ENCODE data around the gene UBE2D2. TPM values are rescaled to one million over a fixed set of nuclear protein-coding genes. Genes with fewer than 3 reads are reported as not detected.
"Not testable (repeated sequence)": the region's sequence is repeated elsewhere in the genome, so short reads cannot be mapped to it uniquely, and the experiment has no call there.

Gene UBE2D2
- total and polyA plus RNA-seq, 2 of the 4 experiments (the other 2 are of a cell fraction): 26.9 to 35.7 TPM

DNA sequence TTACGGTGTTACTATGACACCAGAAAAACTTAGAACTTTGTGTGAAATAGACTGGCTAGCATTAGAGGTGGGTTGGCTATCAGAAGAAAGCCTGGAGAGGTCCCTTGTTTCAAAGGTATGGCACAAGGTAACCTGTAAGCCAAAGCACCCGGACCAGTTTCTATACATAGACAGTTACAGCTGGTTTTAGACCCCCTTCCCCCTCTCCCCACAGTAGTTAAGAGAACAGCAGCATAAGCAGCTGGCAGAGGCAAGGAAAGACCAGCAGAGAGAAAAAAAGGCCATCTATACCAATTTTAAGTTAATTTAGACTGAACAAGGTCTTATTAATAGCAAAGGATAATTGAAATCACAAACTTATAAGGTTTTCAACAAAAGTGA, 34.1 kb upstream of the UBE2D2 start:
- H3K79me1 ChIP-seq (ENCODE audit: low read depth in 1 of 2, low read length in 2 of 2); POLR2A ChIA-PET (ENCODE audit: unreplicated experiment); H4K8ac ChIP-seq (ENCODE audit: low read depth in 2 of 2, low read length in 2 of 2); H2BK120ac ChIP-seq (ENCODE audit: low read depth, low read length); H4K20me1 ChIP-seq (ENCODE audit: insufficient read depth, low read length); H3K9me1 ChIP-seq (ENCODE audit: insufficient read depth, low read length); H3K18ac ChIP-seq (ENCODE audit: low read depth, low read length); H3K23ac ChIP-seq (ENCODE audit: low read depth, low read length); H3K27me3 ChIP-seq (ENCODE audit: control insufficient read depth, insufficient read depth, low read length); H4K91ac ChIP-seq (ENCODE audit: insufficient read depth, low read depth, low read length); H2BK20ac ChIP-seq (ENCODE audit: low read depth, low read length); H3K4me1 ChIP-seq (ENCODE audit: control insufficient read depth, insufficient read depth, low read length); CTCF ChIA-PET; H3K36me3 ChIP-seq (ENCODE audit: control insufficient read depth, insufficient read depth, low read length); H3K14ac ChIP-seq (replicated peaks; ENCODE audit: low read depth, low read length); intact Hi-C loops (cut with micrococcal nuclease); dilution Hi-C loops (cut with HindIII; ENCODE audit: low sequenced_read_pairs, unreplicated experiment); H2AFZ ChIP-seq (replicated peaks; ENCODE audit: low read length, poor library complexity); in situ Hi-C loops (cut with MboI; ENCODE audit: low sequenced_read_pairs); H3K4me3 ChIP-seq (ENCODE audit: insufficient read depth, low read depth, low read length); H3K9ac ChIP-seq (ENCODE audit: low read depth, low read length); H2AK5ac ChIP-seq (ENCODE audit: low read depth, low read length); H2BK5ac ChIP-seq (ENCODE audit: low read depth, low read length, poor library complexity, severe bottlenecking); H3K9me3 ChIP-seq (ENCODE audit: control insufficient read depth, insufficient read depth, low read length); H2BK15ac ChIP-seq (ENCODE audit: low read depth, low read length); H3K56ac ChIP-seq (ENCODE audit: extremely low read depth, insufficient read depth, low read length); H4K5ac ChIP-seq (ENCODE audit: low read depth, low read length); H3K27ac ChIP-seq (ENCODE audit: insufficient read depth, low read length); H3K4ac ChIP-seq (ENCODE audit: low read depth, low read length); H2AK9ac ChIP-seq (replicated peaks; ENCODE audit: low read depth, low read length, poor library complexity); H3K4me2 ChIP-seq (ENCODE audit: low read depth, low read length); ATAC-seq (ENCODE audit: low read depth); BruUV-seq (replicated peaks); DNase-seq: not testable (repeated sequence)
- WGBS, 2 experiments (ENCODE audit: extremely low coverage in 2 of 2, insufficient read length in 1 of 2): no CpG with 5 or more reads among the region's 2 CpGs

DNA sequence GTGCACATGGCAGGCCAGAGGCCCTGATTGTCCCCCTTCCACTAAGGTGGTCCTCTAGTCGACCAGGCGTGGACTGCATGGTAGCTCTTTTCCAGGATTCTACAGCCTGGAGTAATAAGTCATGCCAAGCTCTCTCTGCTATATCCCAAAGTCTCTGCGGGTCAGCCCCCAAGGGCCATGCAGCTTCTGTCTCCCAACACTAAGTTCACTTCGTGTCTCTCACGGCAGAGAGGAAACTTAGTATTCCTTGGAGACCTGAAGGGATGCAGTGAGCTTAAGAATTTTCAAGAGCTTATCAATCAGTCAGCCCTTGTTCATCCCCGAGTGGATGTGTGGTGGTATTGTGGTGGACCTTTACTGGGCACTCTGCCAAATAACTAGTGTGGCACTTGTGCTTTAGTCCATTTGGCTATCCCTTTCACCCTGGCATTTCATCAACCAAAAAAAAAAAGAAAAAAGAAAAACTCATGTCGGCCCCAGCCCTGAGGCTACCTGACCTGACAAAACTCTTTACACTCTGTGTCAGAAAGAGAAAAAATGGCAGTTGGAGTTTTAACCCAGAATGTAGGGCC, 33.2 kb upstream of the UBE2D2 start:
- H2BK15ac ChIP-seq (ENCODE audit: low read depth, low read length); H3K9me1 ChIP-seq (ENCODE audit: insufficient read depth, low read length); H2BK20ac ChIP-seq (ENCODE audit: low read depth, low read length); H3K4ac ChIP-seq (ENCODE audit: low read depth, low read length); H3K9me3 ChIP-seq (ENCODE audit: control insufficient read depth, insufficient read depth, low read length); H3K14ac ChIP-seq (replicated peaks; ENCODE audit: low read depth, low read length); H2AK5ac ChIP-seq (ENCODE audit: low read depth, low read length); H3K4me1 ChIP-seq (ENCODE audit: control insufficient read depth, insufficient read depth, low read length); H3K23ac ChIP-seq (ENCODE audit: low read depth, low read length); H2AK9ac ChIP-seq (replicated peaks; ENCODE audit: low read depth, low read length, poor library complexity); in situ Hi-C loops (cut with MboI; ENCODE audit: low sequenced_read_pairs); BruUV-seq (replicated peaks); H3K27ac ChIP-seq (ENCODE audit: insufficient read depth, low read length); H3K56ac ChIP-seq (ENCODE audit: extremely low read depth, insufficient read depth, low read length); H2BK120ac ChIP-seq (ENCODE audit: low read depth, low read length); H3K18ac ChIP-seq (ENCODE audit: low read depth, low read length); H2BK5ac ChIP-seq (ENCODE audit: low read depth, low read length, poor library complexity, severe bottlenecking); H3K9ac ChIP-seq (ENCODE audit: low read depth, low read length); H4K91ac ChIP-seq (ENCODE audit: insufficient read depth, low read depth, low read length); H2AFZ ChIP-seq (replicated peaks; ENCODE audit: low read length, poor library complexity); CTCF ChIA-PET; H4K20me1 ChIP-seq (ENCODE audit: insufficient read depth, low read length); H4K8ac ChIP-seq (ENCODE audit: low read depth in 2 of 2, low read length in 2 of 2); dilution Hi-C loops (cut with HindIII; ENCODE audit: low sequenced_read_pairs, unreplicated experiment); H3K27me3 ChIP-seq (ENCODE audit: control insufficient read depth, insufficient read depth, low read length); ATAC-seq (ENCODE audit: low read depth); DNase-seq; H3K4me2 ChIP-seq (ENCODE audit: low read depth, low read length); POLR2A ChIA-PET (ENCODE audit: unreplicated experiment); H4K5ac ChIP-seq (ENCODE audit: low read depth, low read length); H3K79me1 ChIP-seq (ENCODE audit: low read depth in 1 of 2, low read length in 2 of 2); H3K36me3 ChIP-seq (ENCODE audit: control insufficient read depth, insufficient read depth, low read length); H3K4me3 ChIP-seq (ENCODE audit: insufficient read depth, low read depth, low read length); intact Hi-C loops (cut with micrococcal nuclease): not testable (repeated sequence)
- no CpG with 5 or more reads among the region's 7 CpGs for WGBS, 2 experiments (ENCODE audit: extremely low coverage in 2 of 2, insufficient read length in 1 of 2)
